Lower lobe of right lung (tissue), 2 donors: ENCODE results near the gene ABCA7. TPM values are rescaled to one million over a fixed set of nuclear protein-coding genes. Genes with fewer than 3 reads are reported as not detected.

Experiments used
- ATAC-seq, 2 donors: fragments of 200-7000 bp; cut with Tn5 transposase; one replicate each; pipeline ENCODE4 v1.9.1; 2020 to 2022; ENCODE audit warnings: mild to moderate bottlenecking in 2 of 2, moderate library complexity in 2 of 2
- DNase-seq: peaks from one replicate; pipeline ENCODE4 v3.0.0-alpha.2; 2020
- H3K27ac ChIP-seq: fragments of 200-600 bp; one replicate; pipeline ENCODE4 v1.8.0; 2022
- H3K27me3 ChIP-seq: fragments of 200-600 bp; one replicate; pipeline ENCODE4 v1.8.0; 2022; ENCODE audit warnings: low read depth
- H3K36me3 ChIP-seq: fragments of 200-600 bp; one replicate; pipeline ENCODE4 v1.8.0; 2022; ENCODE audit warnings: mild to moderate bottlenecking
- H3K4me1 ChIP-seq: fragments of 200-600 bp; one replicate; pipeline ENCODE4 v1.8.0; 2022
- H3K4me3 ChIP-seq: fragments of 200-600 bp; one replicate; pipeline ENCODE4 v1.8.0; 2022; ENCODE audit warnings: mild to moderate bottlenecking
- H3K9me3 ChIP-seq: fragments of 200-600 bp; one replicate; pipeline ENCODE4 v1.8.0; 2022
- CTCF ChIP-seq: fragments of 200-600 bp; IDR thresholded peaks from one replicate; pipeline ENCODE4 v1.8.0; 2022; ENCODE audit warnings: antibody characterized with exemption, mild to moderate bottlenecking
- intact Hi-C: fragments of 100-400 bp; cut with DNase I; formaldehyde crosslinking; loops from one replicate; pipeline ENCODE4 v1.11.0; 2022
- total RNA-seq: library from RNA; stranded (reverse); fragmentation: NEBNext Ultra II Directional; extraction: Animal tissue kit (Norgen Biotek cat#: 25700); gene quantifications from one replicate; pipeline ENCODE4 v1.2.1, GENCODE V29; 2021
- donor health status: DM: no; HTN: yes; CAD: no; lungs with severe emphysema.

Gene ABCA7
- total RNA-seq, 1 donor from 2014 or later, result 53.3 TPM

GRCh38 chr19:1017115-1017905, 22.6 kb upstream of the ABCA7 start:
- no peak overlapping the region for H3K27ac ChIP-seq
- intact Hi-C loops, result no loop called here
- ATAC-seq (no peak), DNase-seq (no peak)
- H3K27me3 ChIP-seq, result no peaks in the 10 kb centered on the region
- no peak for TF ChIP-seq CTCF
- no peaks in the 10 kb centered on the region for H3K9me3 ChIP-seq
- H3K36me3 ChIP-seq, result peaks cover 22% of the 10 kb centered on the region
- H3K4me1 ChIP-seq, result peaks cover 60% of the 10 kb centered on the region
- H3K4me3 ChIP-seq, result peak overlapping the region; percentile 20

- Histone ChIP-seq H3K27me3 (no peaks in the 10 kb centered on the region), H3K36me3 (peaks cover 17% of the 10 kb centered on the region), H3K4me1 (peaks cover 64% of the 10 kb centered on the region), H3K4me3 (no peak overlapping the region), H3K27ac (no peak overlapping the region), H3K9me3 (no peaks in the 10 kb centered on the region)
- no peak for ATAC-seq
- no peak for TF ChIP-seq CTCF
- DNase-seq, result no peak
- intact Hi-C loops, result no loop called here
These were observed 22.0 kb upstream of the ABCA7 start for GRCh38 chr19:1017906-1018305.

- no peak overlapping the region for H3K27ac ChIP-seq
- H3K4me1 ChIP-seq, result peaks cover 69% of the 10 kb centered on the region
These were observed 21.5 kb upstream of the ABCA7 start for GRCh38 chr19:1018393-1018792.

GRCh38 chr19:1018932-1019615, 20.8 kb upstream of the ABCA7 start:
- peak overlapping the region; percentile 84 for H3K4me3 ChIP-seq
- peaks cover 5% of the 10 kb centered on the region for H3K36me3 ChIP-seq
- no peak overlapping the region for H3K27ac ChIP-seq
- H3K4me1 ChIP-seq, result peaks cover 73% of the 10 kb centered on the region
- ATAC-seq, result no peak
- H3K9me3 ChIP-seq, result no peaks in the 10 kb centered on the region
- no peak for DNase-seq
- TF ChIP-seq CTCF, result no peak
- intact Hi-C loops, result no loop called here
- no peaks in the 10 kb centered on the region for H3K27me3 ChIP-seq

More at GRCh38 chr19:1018393-1018792, 21.5 kb upstream of the ABCA7 start:
- Histone ChIP-seq H3K27me3 (no peaks in the 10 kb centered on the region), H3K36me3 (peaks cover 12% of the 10 kb centered on the region), H3K9me3 (no peaks in the 10 kb centered on the region), H3K4me3 (no peak overlapping the region)
- no peak for TF ChIP-seq CTCF
- DNase-seq, result no peak
- intact Hi-C loops, result no loop called here
- no peak for ATAC-seq

GRCh38 chr19:1019616-1019961, 20.3 kb upstream of the ABCA7 start:
- DNase-seq (no peak), ATAC-seq (no peak)
- peaks cover 3% of the 10 kb centered on the region for H3K36me3 ChIP-seq
- no peak for TF ChIP-seq CTCF
- peaks cover 73% of the 10 kb centered on the region for H3K4me1 ChIP-seq
- intact Hi-C loops, result no loop called here
- no peaks in the 10 kb centered on the region for H3K27me3 ChIP-seq
- H3K9me3 ChIP-seq, result no peaks in the 10 kb centered on the region
- H3K4me3 ChIP-seq, result peak overlapping the region; percentile 84
- H3K27ac ChIP-seq, result no peak overlapping the region
